H54 (cell line): Measurements from ENCODE around the gene VEGFC.

Source experiments
- DNase-seq: peaks from one replicate; pipeline ENCODE4 v3.0.0; 2011; ENCODE audit warnings: low spot score, mixed read lengths; ENCODE audit not compliant: insufficient read length
- FAIRE-seq: peaks from 3 replicates; lab custom pipeline; 2011; peaks lifted over from hg19 to GRCh38; lab: Jason Lieb, UNC
- POLR2A ChIP-seq: IDR thresholded peaks from 2 replicates; pipeline ENCODE4 v1.6.1; 2011; ENCODE audit warnings: low read depth, mild to moderate bottlenecking, low read length

VEGFC gene

DNA sequence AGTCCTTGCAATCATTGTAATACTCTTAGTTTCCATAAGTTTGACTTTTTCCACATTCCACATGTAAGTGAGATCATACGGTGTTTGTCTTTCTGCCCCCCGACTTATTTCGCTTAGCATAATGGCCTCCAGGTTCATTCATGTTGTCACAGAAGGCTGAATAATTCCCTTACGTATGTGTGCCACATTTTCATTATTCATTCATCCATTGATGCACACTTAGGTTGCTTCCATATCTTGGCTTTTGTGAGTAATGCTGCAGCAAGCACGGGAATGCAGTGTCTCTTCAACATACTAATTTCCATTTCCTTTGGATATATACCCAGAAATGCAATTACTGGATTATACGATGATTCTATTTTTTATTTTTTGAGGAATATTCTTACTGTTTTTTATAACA, 22.0 kb upstream of the VEGFC start:
- DNase-seq (no peak), FAIRE-seq (peak; percentile 90)
- TF ChIP-seq POLR2A: no peak

GRCh38 chr4:176810481-176811249, 17.9 kb upstream of the VEGFC start:
- FAIRE-seq (no peak), DNase-seq (no peak)
- no peak for TF ChIP-seq POLR2A

DNA sequence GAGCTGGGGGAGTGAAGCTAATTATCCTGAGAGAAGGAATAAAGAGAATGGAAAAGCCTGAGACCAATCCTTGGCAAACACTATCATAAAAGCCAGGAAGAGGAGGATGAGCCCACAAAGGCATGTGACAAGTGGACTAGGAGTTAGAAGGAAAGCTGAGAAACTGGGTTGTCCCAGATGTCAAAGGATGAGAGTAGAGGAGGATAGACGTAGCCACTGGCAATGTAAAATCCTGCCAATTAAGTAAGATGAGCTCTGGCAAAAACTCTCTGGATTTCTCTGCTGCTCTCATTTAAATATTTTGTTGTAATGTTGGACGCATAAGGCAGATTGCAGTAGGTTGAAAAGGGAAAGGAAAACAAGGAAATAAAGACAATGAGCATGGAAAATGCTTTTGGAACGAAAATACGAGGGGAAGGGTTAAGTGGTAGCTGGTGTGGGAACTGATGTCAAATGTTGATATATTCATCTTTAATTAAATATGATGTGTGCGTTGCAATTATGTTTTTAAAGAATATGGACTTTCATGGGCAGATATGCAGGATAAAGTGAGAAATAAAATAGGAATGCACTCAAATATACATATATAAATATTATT, 14.2 kb upstream of the VEGFC start:
- FAIRE-seq (no peak), DNase-seq (no peak)
- TF ChIP-seq POLR2A: no peak

GRCh38 chr4:176805155-176805554, 12.4 kb upstream of the VEGFC start:
- DNase-seq: no peak
- no peak for TF ChIP-seq POLR2A

GRCh38 chr4:176800891-176801534, 8.3 kb upstream of the VEGFC start:
- FAIRE-seq: no peak
- DNase-seq: no peak
- no peak for TF ChIP-seq POLR2A

More at GRCh38 chr4:176805155-176805554, 12.4 kb upstream of the VEGFC start:
- no peak for FAIRE-seq

- FAIRE-seq (no peak), DNase-seq (no peak)
- TF ChIP-seq POLR2A: no peak
Observed at GRCh38 chr4:176799653-176800052, 6.9 kb upstream of the VEGFC start.

DNA sequence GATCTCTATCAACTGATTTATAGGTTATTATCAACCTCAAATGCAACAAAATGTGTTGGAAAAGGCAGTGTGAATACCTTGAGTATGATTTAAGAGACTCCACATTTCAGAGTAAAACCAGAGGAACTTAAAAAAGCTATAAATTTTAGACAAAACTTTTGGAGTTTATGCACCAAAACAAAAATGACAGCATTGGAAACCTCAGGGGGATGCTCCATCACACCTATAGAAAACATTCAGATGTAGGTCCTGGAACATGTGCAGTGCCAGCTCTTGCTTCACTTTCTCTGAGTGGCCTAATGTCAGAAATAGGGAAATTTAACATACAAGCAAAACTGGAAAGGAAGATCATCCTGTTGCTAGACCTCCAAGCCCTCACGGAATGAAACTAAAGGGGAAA, 5.8 kb upstream of the VEGFC start:
- FAIRE-seq (no peak), DNase-seq (no peak)
- no peak for TF ChIP-seq POLR2A

GRCh38 chr4:176795441-176795840, 2.7 kb upstream of the VEGFC start:
- no peak for TF ChIP-seq POLR2A
- FAIRE-seq: no peak
- no peak for DNase-seq

- no peak for DNase-seq
- FAIRE-seq: no peak
- TF ChIP-seq POLR2A: no peak
Observed at GRCh38 chr4:176794651-176795050, 1.9 kb upstream of the VEGFC start.

DNA sequence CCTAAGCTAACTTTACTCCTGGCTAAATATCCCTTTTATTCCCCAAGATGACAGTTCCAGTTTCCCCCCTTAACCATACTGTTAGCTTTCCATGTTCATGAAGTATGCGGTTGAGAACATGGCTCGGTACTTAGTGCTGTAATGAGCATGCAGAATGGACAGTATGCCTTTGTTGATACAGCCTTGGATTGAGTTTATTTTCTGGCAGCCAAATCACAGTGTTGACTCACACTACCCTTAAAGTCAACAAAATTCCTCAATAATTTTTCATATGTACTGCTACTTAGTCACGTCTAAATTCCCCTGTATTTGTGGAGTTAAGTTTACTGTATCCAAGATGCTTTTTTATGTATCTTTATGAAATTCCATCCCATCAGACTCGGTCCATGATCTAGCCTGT, 1.4 kb upstream of the VEGFC start:
- DNase-seq: peak; percentile 56
- peak; percentile 88 for FAIRE-seq
- TF ChIP-seq POLR2A: no peak

DNA sequence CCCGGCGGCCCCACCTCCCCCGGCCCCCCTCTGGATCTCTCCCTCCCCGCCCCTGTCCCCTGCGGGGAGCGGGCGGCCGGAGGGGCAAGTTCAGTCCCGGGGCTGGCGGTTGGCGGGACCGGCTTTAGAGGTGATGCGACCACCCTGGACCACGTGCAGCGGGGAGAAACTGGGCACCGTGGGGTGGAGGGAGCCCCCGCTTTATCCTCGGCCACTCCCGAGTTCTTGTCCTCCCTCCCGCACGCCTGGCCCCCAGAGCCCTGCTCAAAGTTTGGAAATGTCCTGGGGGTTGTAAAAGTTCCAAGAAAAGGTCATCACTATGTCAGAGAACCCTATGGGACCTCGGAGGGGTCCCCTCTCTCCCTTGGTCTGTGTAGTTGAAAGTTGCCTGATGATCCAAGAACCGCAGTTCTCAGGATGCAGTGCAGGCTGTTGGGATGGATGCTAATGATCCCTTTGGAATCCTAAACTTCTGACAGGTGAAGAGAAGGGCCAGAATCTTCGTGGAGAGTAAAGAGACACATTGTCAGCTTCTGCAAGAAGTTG, 411 bp upstream of the VEGFC start:
- no peak for TF ChIP-seq POLR2A
- FAIRE-seq (no peak), DNase-seq (no peak)

DNA sequence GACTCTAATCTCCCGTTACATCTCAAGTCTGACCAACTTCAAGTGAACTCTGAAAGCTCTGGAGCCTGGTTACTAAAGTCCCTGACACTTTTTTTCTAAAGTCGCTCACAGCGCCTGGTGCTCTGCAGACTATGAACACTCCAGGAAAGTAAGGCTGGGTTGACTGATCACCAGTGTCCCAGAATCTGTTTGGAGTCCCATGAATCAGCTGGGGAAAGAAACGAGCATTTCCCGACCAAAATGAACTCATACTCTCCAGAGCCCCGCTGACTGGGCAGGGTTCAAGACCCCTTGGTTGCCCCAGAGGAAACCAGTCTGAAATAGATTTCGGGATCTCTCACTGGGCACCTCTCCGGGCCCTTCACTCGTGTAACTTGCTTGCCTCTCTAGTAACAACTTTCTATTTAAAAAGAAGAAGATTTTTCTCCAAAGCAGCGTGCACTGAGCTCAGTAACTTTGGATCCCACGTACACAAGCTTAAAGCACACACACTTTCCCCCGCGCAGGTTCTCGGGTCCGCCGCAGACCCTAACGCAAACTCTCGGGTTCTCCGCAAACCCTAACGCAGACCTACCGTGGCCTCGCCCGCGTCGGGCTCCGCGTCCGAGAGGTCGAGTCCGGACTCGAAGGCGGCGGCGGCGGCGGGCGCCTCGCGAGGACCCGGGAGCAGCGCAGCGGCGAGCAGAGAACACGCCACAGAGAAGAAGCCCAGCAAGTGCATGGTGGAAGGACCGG, 964 bp downstream of the VEGFC start:
- no peak for TF ChIP-seq POLR2A
- no peak for FAIRE-seq
- DNase-seq: no peak

GRCh38 chr4:176790398-176790797, 2.3 kb downstream of the VEGFC start:
- DNase-seq: no peak
- FAIRE-seq: no peak
- TF ChIP-seq POLR2A: no peak
